ENCODE results near the gene COL6A3.
"Not testable (repeated sequence)": the region's sequence is repeated elsewhere in the genome, so short reads cannot be mapped to it uniquely, and the experiment has no call there.

COL6A3 gene

DNA sequence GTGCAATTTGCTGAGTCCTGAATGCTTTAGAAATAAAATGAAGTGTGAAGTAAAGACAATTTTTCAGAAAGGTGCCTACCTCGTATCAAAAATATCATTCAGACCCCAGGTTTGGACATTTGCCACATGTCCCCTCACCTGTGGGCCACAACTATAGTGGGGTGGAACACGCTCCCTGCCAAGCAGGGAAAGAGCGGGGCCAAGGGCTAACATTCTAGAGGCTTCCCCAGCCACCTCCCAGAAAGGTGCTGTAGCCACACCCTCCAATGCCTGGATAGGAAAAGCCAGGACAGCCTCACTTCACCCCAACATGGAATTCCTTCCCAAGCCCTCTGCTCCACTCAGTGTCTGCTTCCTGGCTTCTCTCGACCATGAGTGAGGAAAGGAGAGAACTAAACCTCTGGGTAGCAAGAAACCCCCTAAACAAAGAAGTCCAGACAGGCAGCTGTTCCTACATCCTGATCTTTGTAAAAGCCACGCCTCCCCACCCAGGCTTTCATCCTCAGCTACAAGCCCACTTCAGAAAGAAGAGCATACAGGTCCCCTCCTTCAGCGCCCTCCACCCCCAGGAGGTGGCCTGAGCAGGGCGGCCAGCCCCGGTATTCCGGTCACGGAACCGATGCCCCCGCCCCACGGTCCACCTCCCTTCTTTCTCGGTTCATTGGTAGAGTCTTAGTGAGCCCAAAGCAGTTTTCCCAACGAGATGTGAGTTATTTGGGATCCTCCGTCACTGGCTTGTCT, 2.1 kb downstream of the COL6A3 start:
- no peak for DNase-seq

DNA sequence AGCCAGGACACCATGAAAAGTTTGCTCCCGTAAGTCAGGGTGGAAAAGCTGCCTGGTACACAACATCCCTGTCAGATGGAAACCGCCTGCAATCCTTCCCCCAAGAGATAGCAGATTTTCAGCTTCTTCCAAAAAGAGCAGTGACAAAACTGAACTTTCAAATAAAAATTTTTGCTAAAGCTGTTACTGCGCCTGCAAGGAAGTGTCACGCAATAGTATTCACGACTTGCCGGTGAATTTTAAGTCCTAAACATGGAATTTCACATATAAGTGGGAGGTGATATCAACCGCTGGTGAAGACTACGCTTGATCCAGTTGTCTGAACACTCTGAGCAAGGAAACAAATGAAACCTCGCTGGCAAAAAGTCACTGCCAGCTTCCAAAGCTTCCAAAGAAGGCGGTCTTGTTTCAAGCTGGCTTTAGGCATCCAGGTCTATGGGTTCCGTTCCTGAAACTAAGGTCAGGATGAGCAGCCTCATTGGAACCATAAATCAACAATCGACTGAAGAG, 2.8 kb downstream of the COL6A3 start:
- DNase-seq, result no peak

DNA sequence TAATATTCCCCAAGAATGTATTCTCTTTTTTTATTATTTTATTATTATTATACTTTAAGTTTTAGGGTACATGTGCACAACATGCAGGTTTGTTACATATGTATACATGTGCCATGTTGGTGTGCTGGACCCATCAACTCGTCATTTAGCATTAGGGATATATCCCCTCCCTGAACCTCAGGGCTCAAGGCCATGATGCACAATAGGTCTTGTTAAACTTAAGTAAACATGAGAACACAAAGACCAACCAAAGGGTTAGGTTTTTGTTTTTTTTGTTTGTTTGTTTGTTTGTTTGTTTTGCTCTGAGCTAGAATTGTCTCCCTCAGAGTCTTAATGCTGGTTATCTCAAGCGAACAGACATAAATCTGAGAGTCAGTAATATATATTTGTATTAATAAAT, 4.7 kb downstream of the COL6A3 start:
- DNase-seq, result not testable (repeated sequence)

DNA sequence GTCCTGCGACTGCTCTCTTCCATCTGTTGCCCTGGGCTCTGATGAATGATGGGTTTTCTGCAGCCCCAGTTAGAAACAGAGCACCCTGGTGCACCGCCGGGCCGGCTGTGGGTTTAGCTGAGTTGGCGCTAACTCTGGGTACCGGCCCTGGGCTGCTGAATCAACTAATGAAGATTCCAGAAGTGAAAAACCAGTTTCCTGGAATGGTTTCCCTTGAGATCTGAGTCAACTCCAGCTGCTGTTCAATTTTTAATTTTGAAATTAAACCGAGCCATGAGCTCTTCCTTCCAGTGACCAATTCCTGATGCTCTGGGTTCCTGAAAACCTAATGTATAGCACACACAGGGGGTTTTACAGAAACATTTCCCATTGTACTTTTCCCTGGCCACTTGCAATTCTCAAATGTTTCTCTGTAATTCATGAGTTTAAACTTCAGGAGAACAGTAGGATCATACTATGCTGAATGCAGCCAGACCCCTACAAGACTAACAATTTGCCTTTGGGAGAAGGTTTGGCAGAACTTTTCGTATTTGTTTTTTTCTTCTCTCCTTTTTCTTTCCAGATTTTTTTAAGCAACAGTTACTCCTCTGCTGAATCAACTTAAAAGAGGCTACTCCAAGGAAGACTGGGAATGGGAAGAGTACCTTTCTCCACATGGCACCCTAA, 5.5 kb downstream of the COL6A3 start:
- no peak for DNase-seq

DNA sequence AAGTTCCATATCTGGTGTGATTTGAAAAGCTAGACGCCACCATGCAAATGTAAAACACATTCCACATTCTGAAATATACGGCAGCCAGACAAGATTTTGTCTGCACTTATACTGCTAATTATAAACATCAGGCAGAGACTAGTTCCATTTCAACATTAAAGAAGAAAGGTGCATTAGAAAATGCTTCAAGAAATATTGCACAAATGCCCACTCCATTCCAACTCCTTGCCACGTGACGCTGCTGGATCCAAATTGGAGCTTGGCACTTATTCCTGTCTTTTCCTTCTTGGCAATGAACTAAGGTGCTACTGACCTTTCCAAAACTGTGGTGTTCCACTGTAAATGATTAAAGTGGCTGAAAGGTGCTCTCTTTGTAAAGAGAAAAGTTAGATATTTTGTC, 6.3 kb downstream of the COL6A3 start:
- DNase-seq, result no peak

DNA sequence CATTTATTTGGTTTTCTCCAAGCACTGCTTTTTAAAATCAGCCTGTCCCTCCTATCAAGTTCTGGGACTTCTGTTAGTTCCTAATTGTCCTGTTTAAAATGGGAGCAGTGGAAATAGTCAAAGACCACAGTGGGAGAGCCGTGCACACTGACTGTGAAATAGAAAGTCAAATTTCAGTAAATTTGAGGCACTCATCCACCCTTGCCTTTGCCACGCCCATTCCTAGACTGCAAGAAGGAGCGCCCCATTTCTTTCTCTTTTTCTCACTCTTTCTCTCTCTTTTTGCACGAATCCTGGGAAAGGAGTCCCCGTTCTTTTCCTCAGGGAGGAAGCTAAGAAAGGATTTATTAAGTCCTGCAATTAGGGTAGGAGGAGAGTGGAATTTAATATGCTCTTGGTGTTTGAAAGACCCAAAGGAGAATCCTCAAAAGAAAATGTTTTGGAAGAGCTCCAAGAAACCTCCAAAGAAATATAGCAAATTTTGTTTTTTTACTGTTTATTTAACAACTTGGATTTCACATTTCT, 7.5 kb downstream of the COL6A3 start:
- no peak for DNase-seq

DNA sequence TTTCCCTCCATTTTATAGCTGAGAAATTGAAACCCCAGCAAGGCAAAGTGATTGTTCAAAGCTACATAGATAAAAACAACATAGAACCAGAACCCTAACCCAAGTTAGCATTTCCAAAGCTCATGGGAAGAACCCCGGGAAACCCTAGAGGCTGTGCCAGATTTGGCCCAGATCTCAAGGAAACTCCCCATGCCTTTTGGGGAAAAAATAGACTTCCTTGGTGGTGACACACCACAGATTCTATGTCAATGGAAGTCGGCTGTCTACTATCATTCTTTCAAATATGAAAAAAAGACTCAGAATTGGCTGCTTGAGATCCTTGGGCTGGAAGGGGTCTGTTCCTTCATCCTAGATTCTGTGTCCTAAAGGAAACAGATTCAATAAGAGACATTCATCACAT, 8.4 kb downstream of the COL6A3 start:
- DNase-seq, result no peak

DNA sequence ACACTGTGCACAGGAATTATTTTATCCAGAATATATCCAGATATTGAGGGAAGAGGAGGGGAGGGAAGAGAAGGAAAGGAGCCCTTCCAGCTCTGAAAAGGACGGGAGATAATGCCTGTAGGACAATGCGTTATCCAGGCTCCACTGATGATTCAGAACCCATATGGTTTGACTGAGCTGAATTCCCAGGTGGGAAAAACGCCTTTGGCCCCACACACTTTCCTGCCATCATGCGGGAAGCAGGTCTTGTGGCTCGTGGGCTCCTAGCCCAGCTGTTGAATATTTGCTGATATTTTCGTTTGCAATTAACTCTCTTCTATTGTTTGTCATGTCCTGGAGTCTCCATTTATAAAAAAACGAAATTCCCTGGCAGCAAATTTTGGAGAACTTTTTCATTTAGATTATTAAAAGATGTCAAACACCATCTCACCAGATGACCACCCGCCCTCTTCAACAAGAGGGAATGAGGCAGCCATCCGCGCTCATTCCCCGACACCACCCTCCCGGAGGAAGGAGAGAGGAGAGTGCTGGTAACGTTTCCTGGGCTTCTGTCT, 8.9 kb downstream of the COL6A3 start:
- no peak for DNase-seq

DNA sequence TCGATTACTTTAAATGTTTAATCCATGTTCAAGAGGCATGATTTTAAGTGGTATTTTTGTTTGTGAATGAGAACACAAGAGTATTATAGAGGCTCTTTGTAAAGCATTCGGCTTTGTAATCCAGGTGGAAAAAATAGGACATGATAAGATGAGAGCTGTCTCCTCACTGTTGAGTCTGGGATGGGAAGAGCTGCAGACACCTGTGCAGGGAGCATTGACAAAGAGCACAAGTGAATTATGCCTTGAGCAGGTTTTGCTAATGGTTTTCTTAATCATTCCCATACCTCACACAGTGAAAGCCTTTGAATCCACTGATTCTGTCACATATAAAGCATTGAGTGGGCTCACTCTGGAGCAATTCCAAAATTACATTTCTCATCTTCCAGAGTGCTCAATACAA, 9.6 kb downstream of the COL6A3 start:
- no peak for DNase-seq

DNA sequence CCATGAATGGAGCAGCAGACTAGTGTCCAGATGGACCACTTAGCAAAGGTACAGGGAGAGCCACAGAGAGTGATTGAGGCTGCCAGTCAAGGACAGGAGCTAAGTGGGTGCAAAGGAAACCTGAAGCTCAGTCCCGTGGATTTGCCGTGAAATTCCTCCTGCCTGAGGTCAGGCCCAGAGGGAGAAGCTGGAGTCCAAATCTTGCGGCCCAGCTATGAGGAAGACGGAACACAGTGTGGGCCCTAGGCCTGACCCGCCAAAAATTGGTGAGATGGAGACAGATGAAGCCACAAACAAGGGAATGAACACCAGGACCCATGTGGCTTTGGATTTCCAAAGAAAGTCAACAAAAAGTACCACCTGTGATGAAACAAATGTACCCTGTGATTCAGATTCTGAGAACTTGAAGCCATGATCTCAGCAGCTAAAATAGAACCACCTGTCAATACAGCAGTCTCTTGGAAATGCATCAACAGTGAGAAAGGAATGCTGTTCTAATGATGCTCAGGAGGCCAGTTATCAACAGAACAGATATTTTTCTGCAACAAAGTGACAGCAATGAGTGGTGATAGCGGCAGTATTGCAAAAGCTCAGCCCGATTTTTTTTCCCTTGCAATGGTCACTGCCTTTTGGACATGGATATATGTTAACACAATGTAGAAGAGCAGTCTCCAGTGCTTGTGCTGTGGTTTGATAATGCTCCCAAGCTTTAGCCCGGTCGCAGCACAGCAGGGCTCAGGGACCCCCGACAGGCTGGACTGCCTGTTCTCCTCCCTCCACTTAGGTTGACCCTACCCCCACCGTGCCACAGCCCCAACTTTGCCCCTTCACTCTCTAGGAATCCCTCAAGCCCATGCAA, 10.7 kb downstream of the COL6A3 start:
- no peak for DNase-seq

DNA sequence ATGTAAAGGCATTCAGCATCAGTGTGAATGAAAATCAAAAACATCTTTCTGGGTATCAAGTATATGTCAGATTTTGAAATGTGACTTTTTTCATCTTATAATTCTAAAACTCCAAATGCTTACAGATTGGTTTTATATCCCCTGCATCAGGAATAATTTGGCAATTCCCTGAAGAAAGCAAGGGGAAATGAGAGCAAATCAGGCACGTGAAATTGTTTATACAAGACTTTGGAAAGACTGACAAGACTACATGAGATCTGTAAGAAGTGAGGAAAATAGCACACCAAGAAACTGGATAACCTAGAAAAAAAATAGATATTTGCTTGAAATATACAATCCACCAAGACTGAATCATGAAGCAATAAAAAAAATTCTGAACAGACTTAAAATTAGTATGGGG, 13.8 kb downstream of the COL6A3 start:
- DNase-seq, result no peak

DNA sequence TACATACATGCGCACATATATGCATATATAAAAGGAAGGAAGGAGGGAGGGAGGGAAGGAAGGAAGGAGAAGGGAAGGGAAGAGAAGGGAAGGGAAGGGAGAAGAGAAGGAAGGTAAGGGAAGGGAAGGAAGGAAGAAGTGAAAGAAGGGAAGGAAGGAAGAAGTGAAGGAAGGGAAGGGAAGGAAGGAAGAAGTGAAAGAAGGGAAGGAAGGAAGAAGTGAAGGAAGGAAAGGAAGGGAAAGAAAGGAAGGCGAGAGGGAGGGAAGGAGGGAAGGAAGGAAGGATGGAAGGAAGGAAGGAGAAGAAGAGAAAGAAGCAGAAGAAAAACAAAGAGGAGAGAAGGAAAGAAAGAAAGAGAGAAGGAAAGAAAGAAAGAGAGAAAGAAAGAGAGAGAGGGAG, 16.9 kb downstream of the COL6A3 start:
- DNase-seq, result no peak

DNA sequence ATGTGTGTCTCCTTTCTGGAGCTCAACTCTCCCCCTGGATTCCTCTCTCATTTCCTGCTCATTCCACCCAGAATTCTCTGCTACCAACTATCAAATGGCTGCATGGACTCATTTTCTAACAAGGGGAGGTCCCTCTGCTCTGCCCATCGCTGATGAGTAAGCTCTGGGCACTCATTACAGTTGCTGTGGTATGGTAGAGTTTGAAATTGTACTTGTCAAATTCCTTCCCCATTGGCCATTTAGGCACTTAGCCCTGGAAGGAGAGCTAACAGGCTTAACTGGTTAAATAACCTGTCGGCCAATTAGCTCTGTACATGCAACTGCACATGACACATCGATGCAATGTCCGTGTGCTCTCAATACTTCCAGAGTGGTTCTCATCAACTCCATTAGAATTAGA, 20.4 kb downstream of the COL6A3 start:
- no peak for DNase-seq

DNA sequence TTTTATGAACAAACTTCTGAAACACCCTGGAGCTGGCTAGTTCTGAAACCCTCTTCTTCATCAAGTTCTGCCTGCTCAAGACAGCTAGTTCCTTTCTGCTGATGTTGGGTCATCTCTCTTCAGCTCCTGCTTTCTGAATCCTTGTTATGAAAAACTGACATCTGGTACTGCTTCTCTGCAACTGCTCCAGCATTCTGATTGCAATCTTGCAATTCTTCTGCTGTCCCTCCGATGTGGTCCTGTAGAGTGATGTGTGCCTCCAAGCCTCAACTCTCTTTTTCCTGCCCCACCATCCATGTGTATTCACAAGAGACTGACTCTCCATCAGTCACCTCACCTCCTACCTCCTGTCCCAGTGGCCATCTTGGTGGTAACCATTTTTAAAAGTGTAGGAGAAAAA, 21.8 kb downstream of the COL6A3 start:
- no peak for DNase-seq

DNA sequence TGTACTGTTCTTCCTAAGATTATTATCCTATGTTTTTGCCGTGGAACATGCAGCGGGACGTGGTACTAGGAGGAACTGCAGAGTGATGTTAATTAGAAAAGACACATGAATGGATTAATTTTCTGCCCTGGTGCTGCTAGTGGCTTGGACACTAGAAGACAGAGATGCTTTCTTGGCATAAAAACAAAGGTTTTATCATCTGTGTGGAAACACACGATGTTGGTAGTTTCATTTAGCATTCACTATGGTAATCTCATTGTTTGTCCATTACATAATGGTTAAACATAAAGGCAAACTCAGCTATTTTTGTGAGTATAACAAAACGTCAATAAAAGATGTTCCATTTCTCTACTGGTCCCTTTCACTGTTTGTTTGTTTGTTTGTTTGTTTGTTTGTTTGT, 22.8 kb downstream of the COL6A3 start:
- DNase-seq, result no peak

DNA sequence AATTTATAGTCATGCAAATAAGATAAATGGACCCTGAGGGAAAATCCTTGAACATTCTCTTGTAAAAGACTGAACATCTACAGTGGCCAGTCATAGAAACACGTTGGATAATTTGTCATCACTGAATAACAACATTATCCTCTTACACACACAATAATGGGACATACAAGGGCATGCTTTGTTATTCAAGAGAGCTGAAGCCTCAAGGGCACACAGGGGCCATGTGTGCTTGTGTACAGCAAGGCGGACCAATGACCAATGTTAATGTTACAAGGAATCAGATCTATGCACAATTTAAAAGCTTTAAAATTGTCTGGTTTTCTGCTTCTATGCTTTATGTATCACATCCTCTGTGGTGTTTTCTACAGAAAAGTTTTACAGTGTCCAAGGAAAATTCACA, 23.7 kb downstream of the COL6A3 start:
- DNase-seq, result no peak

DNA sequence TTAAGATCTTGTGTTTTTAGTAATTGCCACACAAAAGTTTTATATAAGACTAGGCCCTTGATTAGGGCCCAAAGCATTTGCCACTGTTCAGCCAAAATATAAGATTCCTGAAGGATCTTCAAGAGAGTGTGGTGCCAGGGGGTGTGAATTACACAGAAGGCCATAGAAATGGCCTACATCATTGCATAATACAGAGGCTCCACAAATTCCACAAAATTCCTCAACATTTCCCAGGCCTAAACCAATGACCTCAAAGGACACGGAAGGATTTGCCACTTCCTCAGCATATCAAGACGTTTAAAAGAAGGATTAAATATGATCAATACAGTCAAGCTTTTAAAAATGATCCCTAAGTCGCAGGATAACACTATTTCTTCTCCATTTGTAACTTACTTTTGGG, 24.1 kb downstream of the COL6A3 start:
- DNase-seq, result no peak

DNA sequence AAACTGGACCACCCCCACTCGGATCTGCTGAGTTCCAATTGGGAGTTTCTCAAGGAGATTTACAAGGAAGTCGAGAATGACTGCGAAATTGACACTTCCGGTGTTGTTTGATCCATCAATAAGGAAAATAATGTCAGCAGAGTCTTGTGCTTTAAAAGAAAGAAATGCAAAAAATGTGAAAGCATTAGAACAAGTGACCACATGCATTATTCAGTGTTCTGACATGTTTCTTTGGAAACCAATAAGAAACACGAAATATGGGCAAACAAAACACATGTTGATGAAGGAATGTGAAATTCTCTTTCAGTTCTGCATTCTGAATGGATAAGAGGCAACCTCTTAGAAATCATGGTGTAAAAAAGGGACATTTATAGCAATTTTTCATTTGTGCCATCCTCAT, 25.9 kb downstream of the COL6A3 start:
- no peak for DNase-seq

DNA sequence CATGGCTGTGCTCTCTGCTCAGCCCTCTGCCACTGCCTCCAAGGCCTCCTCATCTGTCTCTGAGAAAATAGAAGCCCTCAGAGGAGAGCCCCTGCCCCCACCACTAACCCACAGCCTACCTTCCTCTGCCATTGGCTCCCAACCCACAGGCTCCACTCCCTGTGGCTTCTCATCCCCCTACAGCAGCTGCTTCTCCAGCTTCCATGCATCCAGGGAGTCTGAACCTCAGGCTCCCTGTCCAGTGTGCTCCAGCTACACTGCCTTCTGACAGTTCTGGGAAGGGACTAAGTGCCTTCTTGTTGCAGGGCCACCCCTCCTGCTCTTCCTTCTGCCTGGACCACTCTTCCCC, 29.3 kb downstream of the COL6A3 start:
- DNase-seq, result no peak

DNA sequence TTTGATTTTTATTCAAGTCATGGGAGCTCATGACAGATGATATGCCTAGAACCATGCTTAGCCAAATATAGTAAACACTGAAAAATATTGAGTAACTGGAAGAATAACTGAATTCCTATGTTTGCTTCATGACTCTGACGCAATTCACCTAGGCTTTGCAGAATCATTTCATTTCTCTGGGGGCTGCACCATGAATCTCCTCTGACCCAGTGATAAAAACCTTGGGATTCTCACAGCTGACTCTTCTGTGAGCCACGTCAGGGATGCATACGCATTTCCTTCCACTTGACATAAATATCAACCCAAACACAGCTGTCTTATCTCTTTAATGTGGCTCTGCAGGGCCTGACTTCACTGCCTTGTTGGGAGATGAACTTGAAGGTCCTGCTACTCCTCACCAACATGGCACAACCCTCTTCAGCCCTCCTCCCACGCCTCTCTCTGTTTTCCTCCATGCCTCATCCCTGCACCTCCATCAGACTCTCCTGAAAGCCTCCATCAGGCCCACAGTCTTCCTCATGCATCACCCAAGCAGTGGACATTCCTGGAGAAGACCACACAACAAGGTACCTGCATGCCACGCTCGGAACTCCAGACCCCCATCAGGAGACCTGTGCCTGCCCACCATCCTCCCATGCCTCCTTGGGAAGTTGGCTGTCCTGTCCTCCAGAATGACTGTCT, 29.8 kb downstream of the COL6A3 start:
- DNase-seq, result no peak

DNA sequence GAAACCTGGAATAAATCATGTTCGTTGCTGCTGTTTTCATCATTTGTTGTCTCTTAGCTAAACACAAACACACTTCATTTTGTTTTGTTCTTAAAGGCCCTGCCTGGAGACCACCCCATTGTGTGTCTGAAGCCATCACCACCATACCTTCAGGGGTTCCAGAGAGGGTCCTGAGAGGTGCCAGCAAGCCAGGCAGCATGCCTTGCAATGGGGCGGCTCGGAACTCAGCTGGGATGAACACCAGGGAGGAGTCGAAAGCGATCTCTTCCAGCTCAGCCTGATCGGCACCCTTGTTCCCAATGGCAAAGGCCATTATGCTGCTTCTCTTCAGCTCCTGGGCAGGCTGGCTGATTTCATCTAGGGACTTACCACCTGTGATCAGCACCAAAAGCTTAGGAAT, 33.2 kb downstream of the COL6A3 start:
- DNase-seq, result no peak

DNA sequence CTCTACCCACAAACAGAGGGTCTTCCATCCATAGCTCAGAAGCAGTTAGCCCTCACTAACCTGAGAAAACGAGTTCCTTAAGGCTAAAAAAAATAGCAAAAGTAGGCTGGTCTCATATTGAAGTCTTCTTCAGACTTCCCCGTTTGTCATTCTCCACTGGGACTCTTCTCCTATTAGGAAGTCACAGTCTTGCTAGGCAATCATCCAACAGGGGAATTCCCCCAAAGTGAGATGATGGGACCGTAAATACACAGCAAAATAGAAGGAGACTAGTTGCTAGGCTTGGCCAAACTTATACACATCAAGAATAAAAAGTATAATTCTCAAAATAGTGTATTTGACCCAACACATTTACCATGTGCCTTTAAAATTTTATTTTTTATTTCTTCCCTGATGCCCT, 34.3 kb downstream of the COL6A3 start:
- DNase-seq, result no peak

DNA sequence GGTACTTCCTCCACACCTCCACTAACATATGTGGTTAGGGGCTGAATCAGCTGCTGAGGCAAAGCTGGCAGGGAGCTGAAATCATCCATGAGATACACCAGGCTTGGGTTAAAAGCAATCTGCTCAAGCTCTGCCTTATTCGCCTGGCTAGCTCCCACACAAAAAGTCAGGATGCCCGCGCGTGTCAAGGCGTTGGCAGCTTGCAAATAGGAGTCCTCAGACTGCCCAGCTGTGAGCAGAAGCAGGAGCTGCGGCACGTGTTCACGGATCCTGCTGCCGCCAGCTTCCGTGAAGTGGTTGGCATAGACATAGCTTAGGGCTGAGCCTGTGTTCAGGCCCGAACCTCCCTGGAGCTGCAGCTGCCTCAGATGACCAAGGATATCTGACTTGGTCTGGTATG, 35.3 kb downstream of the COL6A3 start:
- no peak for DNase-seq

Data from stimulated activated CD4-positive, alpha-beta T cell treated with anti-CD3 and anti-CD28 coated beads, Interleukin-15, amount 100 ng/mL, for 24 hours (primary cell).